GM12892 (cell line): ENCODE measurements around the gene CDR2L.

ENCODE experiments used
- POLR2A ChIP-seq: IDR thresholded peaks from 2 replicates; pipeline ENCODE4 v1.6.1; 2011; ENCODE audit warnings: low read depth, low read length, control low read depth
- POLR2AphosphoS5 ChIP-seq: IDR thresholded peaks from 2 replicates; pipeline ENCODE4 v1.6.1; 2011; ENCODE audit warnings: low read depth, low read length, control low read depth

- TF ChIP-seq POLR2A (no peak), POLR2AphosphoS5 (no peak)
Measured at GRCh38 chr17:74979408-74980146, 7.9 kb upstream of the CDR2L start.
